ENCODE measurements around the gene UMPS. TPM values are rescaled to one million over a fixed set of nuclear protein-coding genes. Genes with fewer than 3 reads are reported as not detected.

Gene UMPS
- total RNA-seq, 1 experiment from 2014 or later: 45.4 TPM

DNA sequence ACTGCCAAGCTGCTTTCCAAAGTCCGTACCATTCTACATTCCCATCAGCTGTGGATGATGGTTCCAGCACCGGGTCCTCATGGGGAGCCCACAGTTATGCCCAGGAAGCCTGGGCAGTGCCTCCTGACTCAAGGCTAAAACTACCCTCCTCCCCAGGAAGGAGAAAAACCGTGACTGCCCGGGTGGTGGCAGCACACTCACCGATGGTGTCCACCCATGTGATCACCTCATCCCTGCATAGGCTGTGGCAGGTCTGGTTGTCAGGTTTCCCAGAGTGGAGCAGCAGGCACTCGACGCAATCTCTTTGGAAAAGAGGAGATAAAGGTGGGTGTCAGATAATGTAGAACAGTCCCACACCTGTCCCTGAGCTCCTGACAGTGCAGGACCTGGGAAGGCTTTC is 38.6 kb downstream of the UMPS start:
- Mint-ChIP-seq H3K27ac (no peak overlapping the region), H3K4me3 (no peak overlapping the region), H3K4me1 (peaks cover 6% of the 10 kb centered on the region), H3K36me3 (peaks cover 85% of the 10 kb centered on the region), H3K27me3 (ENCODE audit: low read depth) (no peaks in the 10 kb centered on the region), H3K9me3 (no peaks in the 10 kb centered on the region)
- ATAC-seq: peak; percentile 65
- ChIA-PET CTCF (no interaction called here), POLR2A (interaction anchor here (0.6 kb wide), 1 partner anchor 362 kb away, joined by 4 read pairs; no protein-coding TSS in a partner anchor)
- DNase-seq (ENCODE audit: low spot score): peak; percentile 36
- TF ChIP-seq, protein P1, sequence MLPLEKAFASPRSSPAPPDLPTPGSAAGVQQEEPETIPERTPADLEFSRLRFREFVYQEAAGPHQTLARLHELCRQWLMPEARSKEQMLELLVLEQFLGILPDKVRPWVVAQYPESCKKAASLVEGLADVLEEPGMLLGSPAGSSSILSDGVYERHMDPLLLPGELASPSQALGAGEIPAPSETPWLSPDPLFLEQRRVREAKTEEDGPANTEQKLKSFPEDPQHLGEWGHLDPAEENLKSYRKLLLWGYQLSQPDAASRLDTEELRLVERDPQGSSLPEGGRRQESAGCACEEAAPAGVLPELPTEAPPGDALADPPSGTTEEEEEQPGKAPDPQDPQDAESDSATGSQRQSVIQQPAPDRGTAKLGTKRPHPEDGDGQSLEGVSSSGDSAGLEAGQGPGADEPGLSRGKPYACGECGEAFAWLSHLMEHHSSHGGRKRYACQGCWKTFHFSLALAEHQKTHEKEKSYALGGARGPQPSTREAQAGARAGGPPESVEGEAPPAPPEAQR (CRISPR knock-in tag; IDR thresholded peaks at IDR 0.05): no peak
- no peak for TF ChIP-seq SMAD3 (CRISPR knock-in tag; IDR thresholded peaks at IDR 0.05; ENCODE audit: borderline replicate concordance)
- TF ChIP-seq, protein P2, sequence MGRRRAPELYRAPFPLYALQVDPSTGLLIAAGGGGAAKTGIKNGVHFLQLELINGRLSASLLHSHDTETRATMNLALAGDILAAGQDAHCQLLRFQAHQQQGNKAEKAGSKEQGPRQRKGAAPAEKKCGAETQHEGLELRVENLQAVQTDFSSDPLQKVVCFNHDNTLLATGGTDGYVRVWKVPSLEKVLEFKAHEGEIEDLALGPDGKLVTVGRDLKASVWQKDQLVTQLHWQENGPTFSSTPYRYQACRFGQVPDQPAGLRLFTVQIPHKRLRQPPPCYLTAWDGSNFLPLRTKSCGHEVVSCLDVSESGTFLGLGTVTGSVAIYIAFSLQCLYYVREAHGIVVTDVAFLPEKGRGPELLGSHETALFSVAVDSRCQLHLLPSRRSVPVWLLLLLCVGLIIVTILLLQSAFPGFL (CRISPR knock-in tag; IDR thresholded peaks at IDR 0.05; ENCODE audit: borderline replicate concordance): no peak
- TF ChIP-seq, protein P3, sequence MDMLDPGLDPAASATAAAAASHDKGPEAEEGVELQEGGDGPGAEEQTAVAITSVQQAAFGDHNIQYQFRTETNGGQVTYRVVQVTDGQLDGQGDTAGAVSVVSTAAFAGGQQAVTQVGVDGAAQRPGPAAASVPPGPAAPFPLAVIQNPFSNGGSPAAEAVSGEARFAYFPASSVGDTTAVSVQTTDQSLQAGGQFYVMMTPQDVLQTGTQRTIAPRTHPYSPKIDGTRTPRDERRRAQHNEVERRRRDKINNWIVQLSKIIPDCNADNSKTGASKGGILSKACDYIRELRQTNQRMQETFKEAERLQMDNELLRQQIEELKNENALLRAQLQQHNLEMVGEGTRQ (CRISPR knock-in tag; IDR thresholded peaks at IDR 0.05): peak; percentile 53

DNA sequence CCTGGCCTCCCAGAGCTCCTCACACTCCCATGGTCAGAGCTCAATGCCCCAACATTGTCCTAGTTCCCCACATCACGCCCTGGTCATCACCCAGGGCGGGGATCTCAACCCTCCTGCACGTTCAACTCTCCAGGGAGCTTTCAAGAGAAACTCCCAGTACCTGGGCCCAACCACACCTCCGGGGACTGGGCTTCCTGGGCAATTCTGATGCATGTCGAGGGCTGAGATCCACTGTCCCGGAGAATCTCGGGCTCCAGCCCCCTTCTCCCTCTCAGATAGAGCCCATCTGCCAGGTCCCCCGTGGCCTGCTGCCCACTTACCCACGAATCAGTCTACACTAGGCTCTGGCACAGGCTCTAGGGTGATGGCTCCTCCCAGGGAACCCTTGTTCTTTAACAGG is 39.2 kb downstream of the UMPS start:
- Mint-ChIP-seq H3K9me3 (no peaks in the 10 kb centered on the region), H3K27ac (no peak overlapping the region), H3K4me1 (peaks cover 12% of the 10 kb centered on the region), H3K36me3 (peaks cover 85% of the 10 kb centered on the region), H3K4me3 (no peak overlapping the region), H3K27me3 (ENCODE audit: low read depth) (no peaks in the 10 kb centered on the region)
- ATAC-seq (no peak), DNase-seq (ENCODE audit: low spot score) (no peak)
- POLR2A ChIA-PET: no interaction called here
- TF ChIP-seq NFE2L1 (CRISPR knock-in tag; IDR thresholded peaks at IDR 0.05): no peak
- no peak for TF ChIP-seq NR2C2 (CRISPR knock-in tag; IDR thresholded peaks at IDR 0.05)
- no peak for TF ChIP-seq TP53 (CRISPR knock-in tag; IDR thresholded peaks at IDR 0.05)
- TF ChIP-seq, protein P4, sequence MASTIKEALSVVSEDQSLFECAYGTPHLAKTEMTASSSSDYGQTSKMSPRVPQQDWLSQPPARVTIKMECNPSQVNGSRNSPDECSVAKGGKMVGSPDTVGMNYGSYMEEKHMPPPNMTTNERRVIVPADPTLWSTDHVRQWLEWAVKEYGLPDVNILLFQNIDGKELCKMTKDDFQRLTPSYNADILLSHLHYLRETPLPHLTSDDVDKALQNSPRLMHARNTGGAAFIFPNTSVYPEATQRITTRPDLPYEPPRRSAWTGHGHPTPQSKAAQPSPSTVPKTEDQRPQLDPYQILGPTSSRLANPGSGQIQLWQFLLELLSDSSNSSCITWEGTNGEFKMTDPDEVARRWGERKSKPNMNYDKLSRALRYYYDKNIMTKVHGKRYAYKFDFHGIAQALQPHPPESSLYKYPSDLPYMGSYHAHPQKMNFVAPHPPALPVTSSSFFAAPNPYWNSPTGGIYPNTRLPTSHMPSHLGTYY (CRISPR knock-in tag; IDR thresholded peaks at IDR 0.05): no peak
- TF ChIP-seq, protein P5, sequence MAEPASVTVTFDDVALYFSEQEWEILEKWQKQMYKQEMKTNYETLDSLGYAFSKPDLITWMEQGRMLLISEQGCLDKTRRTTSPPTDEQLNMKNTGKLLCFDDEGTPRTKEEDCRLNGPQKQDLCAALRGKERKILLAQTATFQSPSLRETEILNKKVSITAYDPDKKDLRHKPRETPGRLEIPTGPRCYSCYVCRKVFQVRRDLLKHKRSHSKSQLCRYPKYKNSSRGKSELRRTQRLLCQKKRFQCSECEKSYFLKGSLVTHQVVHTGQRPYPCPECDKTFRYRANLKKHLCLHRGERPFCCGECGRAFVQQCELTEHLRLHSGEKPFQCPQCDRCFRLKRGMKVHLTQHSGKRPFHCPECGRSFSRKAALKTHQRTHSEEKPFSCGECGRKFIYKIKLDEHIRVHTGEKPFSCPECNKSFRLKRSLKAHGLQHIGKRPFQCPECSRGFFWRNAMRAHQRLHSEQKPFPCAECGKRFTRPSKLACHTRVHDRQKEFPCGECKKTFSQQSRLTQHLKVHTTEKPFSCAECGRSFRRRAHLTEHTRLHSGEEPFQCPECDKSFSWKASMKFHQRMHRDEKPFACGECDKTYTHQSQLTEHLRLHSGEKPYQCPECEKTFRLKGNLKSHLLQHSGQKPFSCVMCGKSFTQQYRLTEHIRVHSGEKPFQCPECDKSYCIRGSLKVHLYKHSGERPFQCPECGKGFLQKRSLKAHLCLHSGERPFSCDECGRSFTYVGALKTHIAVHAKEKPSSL (CRISPR knock-in tag; conservative IDR thresholded peaks at IDR 0.05): no peak
- no peak for TF ChIP-seq MYBL2 (CRISPR knock-in tag; IDR thresholded peaks at IDR 0.05)
- TF ChIP-seq ATF1 (CRISPR knock-in tag; IDR thresholded peaks at IDR 0.05): no peak
- no peak for TF ChIP-seq FOXK1 (CRISPR knock-in tag; IDR thresholded peaks at IDR 0.05)
- TF ChIP-seq SOX15 (CRISPR knock-in tag; IDR thresholded peaks at IDR 0.05): no peak
- TF ChIP-seq FOXP1 (CRISPR knock-in tag; IDR thresholded peaks at IDR 0.05; ENCODE audit: borderline replicate concordance): no peak
- TF ChIP-seq ZNF317 (CRISPR knock-in tag; IDR thresholded peaks at IDR 0.05; ENCODE audit: borderline replicate concordance, low read depth): no peak
- no peak for TF ChIP-seq EMX1 (CRISPR knock-in tag; IDR thresholded peaks at IDR 0.05)
- TF ChIP-seq ETV6 (CRISPR knock-in tag; IDR thresholded peaks at IDR 0.05): no peak
- TF ChIP-seq, protein P3 (CRISPR knock-in tag; IDR thresholded peaks at IDR 0.05): no peak
- TF ChIP-seq HMGA2 (CRISPR knock-in tag; IDR thresholded peaks at IDR 0.05): no peak
- TF ChIP-seq, protein P6, sequence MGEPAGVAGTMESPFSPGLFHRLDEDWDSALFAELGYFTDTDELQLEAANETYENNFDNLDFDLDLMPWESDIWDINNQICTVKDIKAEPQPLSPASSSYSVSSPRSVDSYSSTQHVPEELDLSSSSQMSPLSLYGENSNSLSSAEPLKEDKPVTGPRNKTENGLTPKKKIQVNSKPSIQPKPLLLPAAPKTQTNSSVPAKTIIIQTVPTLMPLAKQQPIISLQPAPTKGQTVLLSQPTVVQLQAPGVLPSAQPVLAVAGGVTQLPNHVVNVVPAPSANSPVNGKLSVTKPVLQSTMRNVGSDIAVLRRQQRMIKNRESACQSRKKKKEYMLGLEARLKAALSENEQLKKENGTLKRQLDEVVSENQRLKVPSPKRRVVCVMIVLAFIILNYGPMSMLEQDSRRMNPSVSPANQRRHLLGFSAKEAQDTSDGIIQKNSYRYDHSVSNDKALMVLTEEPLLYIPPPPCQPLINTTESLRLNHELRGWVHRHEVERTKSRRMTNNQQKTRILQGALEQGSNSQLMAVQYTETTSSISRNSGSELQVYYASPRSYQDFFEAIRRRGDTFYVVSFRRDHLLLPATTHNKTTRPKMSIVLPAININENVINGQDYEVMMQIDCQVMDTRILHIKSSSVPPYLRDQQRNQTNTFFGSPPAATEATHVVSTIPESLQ (CRISPR knock-in tag; IDR thresholded peaks at IDR 0.05): no peak
- no peak for TF ChIP-seq JAZF1 (CRISPR knock-in tag; IDR thresholded peaks at IDR 0.05)
- CTCF ChIA-PET: interaction anchor here (3.5 kb wide), 1 partner anchor 9 kb away, joined by 23 read pairs; no protein-coding TSS in a partner anchor

All from WTC11 (cell line).